ENCODE results near the gene ACSBG1.

ACSBG1 gene

GRCh38 chr15:78129077-78129750 is 105.2 kb downstream of the ACSBG1 start:
- no peak for DNase-seq

GRCh38 chr15:78127882-78128281 is 106.5 kb downstream of the ACSBG1 start:
- peak; percentile 15 for DNase-seq

- DNase-seq = no peak
These were observed 109.1 kb downstream of the ACSBG1 start for GRCh38 chr15:78125267-78125666.

GRCh38 chr15:78120523-78120922 is 113.8 kb downstream of the ACSBG1 start:
- DNase-seq = no peak

Measured in DMS153 (cell line).